Measurements from ENCODE around the gene UBE2I. TPM values are rescaled to one million over a fixed set of nuclear protein-coding genes. Genes with fewer than 3 reads are reported as not detected.
"Not testable (repeated sequence)": the region's sequence is repeated elsewhere in the genome, so short reads cannot be mapped to it uniquely, and the experiment has no call there.

The UBE2I gene
- total and polyA plus RNA-seq, 2 donors (not counting 1 experiment from before 2014, with no cell fraction given) = 152 to 265 TPM

- not testable (repeated sequence) for H3K4me3 Mint-ChIP-seq
These were observed 16.6 kb upstream of the UBE2I start for GRCh38 chr16:1292808-1293207.

DNA sequence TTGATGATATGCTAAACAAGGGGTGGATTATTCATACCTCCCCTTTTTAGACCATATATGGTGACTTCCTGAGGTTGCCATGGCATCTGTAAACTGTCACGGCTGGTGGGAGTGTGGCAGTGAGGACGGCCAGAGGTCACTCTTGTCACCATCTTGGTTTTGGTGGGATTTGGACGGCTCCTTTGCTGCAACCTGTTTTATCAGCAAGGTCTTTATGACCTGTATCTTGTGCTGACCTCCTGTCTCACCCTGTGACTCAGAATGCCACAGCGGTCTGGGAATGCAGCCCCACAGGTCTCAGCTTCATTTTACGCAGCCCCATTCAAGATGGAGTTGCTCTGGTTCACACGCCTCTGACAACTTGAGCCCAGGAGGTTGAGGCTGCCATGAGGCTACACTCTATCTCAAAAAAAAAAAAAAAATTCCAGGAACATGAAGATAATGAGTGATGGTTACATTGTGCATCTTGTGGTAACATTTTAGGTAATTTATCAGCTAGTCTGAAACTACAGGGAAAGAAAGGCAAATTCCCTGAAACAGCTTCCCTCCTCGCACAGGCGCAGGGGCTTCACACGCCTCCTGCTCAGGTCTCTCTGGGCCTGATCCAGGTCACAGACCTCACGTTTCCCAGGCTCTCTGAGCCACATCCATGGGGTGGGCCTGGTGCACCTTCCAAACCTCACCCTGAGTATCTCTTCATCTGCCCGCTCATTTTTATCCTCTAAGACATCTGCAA is 15.3 kb upstream of the UBE2I start:
- peaks cover 0 to 6% (median 0%) of the 10 kb centered on the region in 3 donors for H3K9me3 ChIP-seq (ENCODE audit: control extremely low read depth in 1 of 3, control insufficient read depth in 2 of 3, insufficient read depth in 1 of 3, low read length in 2 of 3)
- H3K27me3 ChIP-seq (replicated peaks in 1 of 4; ENCODE audit: control extremely low read depth in 1 of 4, control insufficient read depth in 3 of 4, insufficient read depth in 4 of 4, low read length in 3 of 4) = peaks cover 0 to 22% (median 6%) of the 10 kb centered on the region in 4 experiments
- 73% methylated on average over 9 of the region's 11 CpGs for WGBS (ENCODE audit: insufficient coverage)
- H3K9ac ChIP-seq (ENCODE audit: low read length) = no peak overlapping the region
- H3K4me3 ChIP-seq (ENCODE audit: control extremely low read depth in 1 of 5, extremely low read depth in 1 of 5, insufficient read depth in 1 of 5, low read depth in 2 of 5, low read length in 4 of 5) = no peak overlapping the region
- no peaks in the 10 kb centered on the region for H3K36me3 ChIP-seq (replicated peaks in 1 of 2; ENCODE audit: control extremely low read depth in 1 of 2, control insufficient read depth in 1 of 2, extremely low read depth in 1 of 2, insufficient read depth in 2 of 2, low read length in 1 of 2)
- no peaks in the 10 kb centered on the region for H4K20me1 ChIP-seq (ENCODE audit: control insufficient read depth, insufficient read depth, low read length, poor library complexity, severe bottlenecking)
- no peak for DNase-seq
- Mint-ChIP-seq H3K4me1 (peaks cover 24% of the 10 kb centered on the region), H3K4me3 (no peak overlapping the region), H3K9me3 (ENCODE audit: insufficient read depth) (no peaks in the 10 kb centered on the region), H3K27ac (no peak overlapping the region), H3K27me3 (peaks cover 22% of the 10 kb centered on the region)
- TF ChIP-seq CTCF (IDR thresholded peaks at IDR 0.05) (no peak), EZH2 (IDR thresholded peaks at IDR 0.05; ENCODE audit: borderline replicate concordance, insufficient read depth, low read depth, low read length, poor library complexity, severe bottlenecking) (no peak)
- ATAC-seq (ENCODE audit: low read depth) = no peak
- CTCF ChIA-PET = interaction anchor here (0.7 to 0.9 kb wide), 2 partner anchors 14 to 19 kb away, joined by 3 read pairs; no protein-coding TSS in a partner anchor
- POLR2A ChIA-PET = no interaction called here
- no peak overlapping the region for H2AFZ ChIP-seq (ENCODE audit: insufficient read depth, low read depth, low read length, poor library complexity, severe bottlenecking)
- H3K79me2 ChIP-seq (ENCODE audit: control insufficient read depth, insufficient read depth, low read length) = no peaks in the 10 kb centered on the region
- H3K27ac ChIP-seq (ENCODE audit: low read length in 2 of 2) = no peak overlapping the region
- no peak overlapping the region for H3K4me2 ChIP-seq (replicated peaks; ENCODE audit: low read depth, low read length, poor library complexity, severe bottlenecking)
- intact Hi-C loops (cut with micrococcal nuclease) = no loop called here
- H3K4me1 ChIP-seq (ENCODE audit: control insufficient read depth in 2 of 2, insufficient read depth in 2 of 2, low read length in 2 of 2) = peaks cover 16 to 40% of the 10 kb centered on the region in 2 donors

More at GRCh38 chr16:1292808-1293207, 16.6 kb upstream of the UBE2I start:
- 79% methylated on average over 5 of the region's 8 CpGs for WGBS (ENCODE audit: insufficient coverage)
- H4K20me1 ChIP-seq (ENCODE audit: control insufficient read depth, insufficient read depth, low read length, poor library complexity, severe bottlenecking); intact Hi-C loops (cut with micrococcal nuclease); H3K79me2 ChIP-seq (ENCODE audit: control insufficient read depth, insufficient read depth, low read length); CTCF ChIA-PET; H2AFZ ChIP-seq (ENCODE audit: insufficient read depth, low read depth, low read length, poor library complexity, severe bottlenecking); ATAC-seq (ENCODE audit: low read depth); H3K27ac Mint-ChIP-seq; H3K4me2 ChIP-seq (replicated peaks; ENCODE audit: low read depth, low read length, poor library complexity, severe bottlenecking); DNase-seq; H3K9me3 ChIP-seq (ENCODE audit: control extremely low read depth in 1 of 3, control insufficient read depth in 2 of 3, insufficient read depth in 1 of 3, low read length in 2 of 3); H3K4me3 ChIP-seq (ENCODE audit: control extremely low read depth in 1 of 5, extremely low read depth in 1 of 5, insufficient read depth in 1 of 5, low read depth in 2 of 5, low read length in 4 of 5); H3K36me3 ChIP-seq (replicated peaks in 1 of 2; ENCODE audit: control extremely low read depth in 1 of 2, control insufficient read depth in 1 of 2, extremely low read depth in 1 of 2, insufficient read depth in 2 of 2, low read length in 1 of 2); H3K9ac ChIP-seq (ENCODE audit: low read length); H3K27ac ChIP-seq (ENCODE audit: low read length in 2 of 2); POLR2A ChIA-PET; H3K9me3 Mint-ChIP-seq (ENCODE audit: insufficient read depth): not testable (repeated sequence)
- Mint-ChIP-seq H3K4me1 (peaks cover 25% of the 10 kb centered on the region), H3K27me3 (peaks cover 24% of the 10 kb centered on the region)
- H3K4me1 ChIP-seq (ENCODE audit: control insufficient read depth in 2 of 2, insufficient read depth in 2 of 2, low read length in 2 of 2) = peaks cover 20 to 43% of the 10 kb centered on the region in 2 donors
- peaks cover 0 to 33% (median 7%) of the 10 kb centered on the region in 4 experiments for H3K27me3 ChIP-seq (replicated peaks in 1 of 4; ENCODE audit: control extremely low read depth in 1 of 4, control insufficient read depth in 3 of 4, insufficient read depth in 4 of 4, low read length in 3 of 4)

Measured in B cell (primary cell).